ENCODE results near the gene OR10P1. TPM values are rescaled to one million over a fixed set of nuclear protein-coding genes. Genes with fewer than 3 reads are reported as not detected.

OR10P1 gene
- total RNA-seq, 1 donor from 2014 or later, result not detected

DNA sequence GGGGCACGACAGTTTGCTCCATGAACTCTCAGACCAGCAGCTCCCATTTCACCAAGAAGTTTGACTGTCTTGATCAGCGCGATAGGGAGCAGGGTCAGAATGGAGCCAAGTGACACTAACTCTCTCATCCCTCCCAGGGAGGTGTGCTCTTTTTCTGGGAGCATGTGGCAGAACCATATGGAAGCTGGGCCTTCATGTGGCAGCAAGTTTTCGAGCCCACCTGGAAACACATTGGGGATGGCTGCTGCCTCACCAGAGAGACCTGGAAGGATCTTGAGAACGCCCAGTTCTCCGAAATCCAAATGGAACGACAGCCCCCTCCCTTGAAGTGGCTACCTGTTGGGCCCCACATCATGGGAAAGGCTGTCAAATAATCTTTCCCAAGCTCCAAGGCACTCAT lies 47.0 kb downstream of the OR10P1 start:
- intact Hi-C loops (cut with micrococcal nuclease), result no loop called here

DNA sequence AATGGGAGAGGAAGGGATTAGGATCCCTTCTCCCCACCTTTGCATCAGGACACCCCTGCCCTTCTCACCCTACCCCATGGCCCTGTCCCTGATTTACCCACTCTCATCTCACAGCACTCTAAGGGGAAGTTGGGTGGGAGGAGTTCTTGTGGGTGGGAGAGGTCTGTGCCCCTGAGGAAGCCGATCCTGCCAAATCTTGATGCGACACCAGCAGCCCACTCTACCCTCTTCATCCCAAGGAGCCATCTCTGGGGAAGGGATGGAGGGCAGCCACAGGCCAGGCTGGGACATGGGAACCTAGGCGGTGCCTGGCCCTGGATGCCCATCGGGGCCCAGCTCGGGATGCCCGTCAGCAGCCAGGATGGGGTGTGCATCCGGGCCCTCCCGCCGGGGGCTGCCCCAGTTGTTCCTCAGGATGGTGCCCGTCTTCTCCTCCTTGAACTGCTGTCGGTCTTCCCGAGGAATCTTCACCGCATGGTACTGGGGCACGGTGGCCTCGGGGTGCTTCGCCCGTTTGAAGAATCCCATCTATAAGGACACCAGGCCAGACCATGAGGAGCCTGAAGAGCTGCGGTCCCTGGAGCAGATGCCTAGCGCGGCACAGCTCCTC lies 48.2 kb downstream of the OR10P1 start:
- intact Hi-C loops (cut with micrococcal nuclease), result no loop called here

DNA sequence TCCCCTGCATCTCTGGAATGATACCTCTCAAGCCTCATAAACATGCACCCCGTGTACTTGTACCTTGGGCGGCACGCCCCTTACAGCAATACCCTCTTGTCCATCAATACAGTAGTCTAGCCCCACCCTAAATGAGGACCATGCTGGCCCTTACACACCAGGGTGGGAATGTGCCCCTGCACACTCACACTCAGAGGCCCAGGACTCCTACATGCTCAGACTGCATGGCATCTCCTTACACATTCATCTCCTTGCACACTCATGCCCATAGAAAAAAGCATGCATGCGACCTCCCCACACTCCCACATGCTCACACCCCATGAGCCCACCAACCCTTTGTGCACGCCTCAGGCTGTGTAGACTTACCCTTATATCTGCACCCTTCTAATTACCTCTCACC lies 49.0 kb downstream of the OR10P1 start:
- intact Hi-C loops (cut with micrococcal nuclease), result no loop called here

DNA sequence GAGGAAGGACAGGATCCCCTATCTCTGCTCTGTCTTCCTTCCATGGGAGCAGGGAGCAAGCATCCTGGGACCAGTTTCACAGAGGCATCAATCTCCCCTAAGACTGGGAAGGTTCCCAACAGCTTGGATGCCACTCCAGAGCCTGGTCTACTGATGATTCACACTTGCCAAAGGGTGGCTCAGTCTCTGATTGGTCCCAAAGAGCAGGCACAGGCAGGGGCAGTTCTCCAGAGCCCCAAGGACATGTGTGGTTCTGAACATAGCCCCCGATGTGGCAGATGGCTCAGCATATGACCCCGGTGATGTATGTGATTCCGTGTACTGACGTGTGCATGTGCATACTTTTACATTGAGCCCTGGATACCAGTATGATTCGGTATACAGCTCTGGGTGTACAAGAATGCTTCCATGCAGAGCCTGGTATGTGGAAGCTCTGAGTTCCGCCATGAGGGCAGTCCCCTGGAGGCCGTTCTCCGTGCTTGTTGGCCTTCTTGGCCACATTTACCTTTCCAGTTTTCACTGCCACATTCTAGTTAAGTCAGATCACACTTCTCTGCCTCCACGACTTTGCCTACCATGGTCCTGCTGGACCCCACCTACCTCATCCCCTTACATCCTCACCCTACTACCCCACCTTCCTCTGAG lies 49.8 kb downstream of the OR10P1 start:
- intact Hi-C loops (cut with micrococcal nuclease), result no loop called here

Other genes with a start within 250 kb of the OR10P1 start
- gene OR6C65, start 236.4 kb upstream of the OR10P1 start, total RNA-seq, result not detected in 2 replicates
- not detected in 2 replicates for gene OR6C76, start 210.6 kb upstream of the OR10P1 start, total RNA-seq
- gene OR6C2, start 192.8 kb upstream of the OR10P1 start, total RNA-seq, result not detected in 2 replicates
- gene OR6C70, start 166.8 kb upstream of the OR10P1 start, total RNA-seq, result 0.45 TPM in 1 of 2 replicates, not detected in the other
- gene OR6C68, start 144.5 kb upstream of the OR10P1 start, total RNA-seq, result not detected in 2 replicates
- not detected in 2 replicates for gene OR6C4, start 87.3 kb upstream of the OR10P1 start, total RNA-seq
- gene OR2AP1, start 64.4 kb upstream of the OR10P1 start, total RNA-seq, result not detected in 2 replicates
- 1.2 and 1.5 TPM in 2 replicates for gene ITGA7, start 71.0 kb downstream of the OR10P1 start, total RNA-seq
- 118 and 123 TPM in 2 replicates for gene BLOC1S1, start 79.2 kb downstream of the OR10P1 start, total RNA-seq
- gene RDH5, start 83.5 kb downstream of the OR10P1 start, total RNA-seq, result 10.4 and 14.1 TPM in 2 replicates
- gene CD63, start 92.1 kb downstream of the OR10P1 start, total RNA-seq, result 184 and 188 TPM in 2 replicates
- gene GDF11, start 106.2 kb downstream of the OR10P1 start, total RNA-seq, result 18.2 and 21.1 TPM in 2 replicates
- 76.1 and 84.4 TPM in 2 replicates for gene SARNP, start 180.8 kb downstream of the OR10P1 start, total RNA-seq
- gene ORMDL2, start 181.1 kb downstream of the OR10P1 start, total RNA-seq, result 68.2 and 71.0 TPM in 2 replicates
- gene DNAJC14, start 192.7 kb downstream of the OR10P1 start, total RNA-seq, result 32.7 and 34.9 TPM in 2 replicates
- gene MMP19, start 206.0 kb downstream of the OR10P1 start, total RNA-seq, result 0.05 TPM in 1 of 2 replicates, not detected in the other

All from T-helper 2 cell treated with Interferon-gamma antibody and Interleukin-4, amounts not matched to agents 100 ng/mL and 5 ng/mL, for 36 hours (primary cell).